ENCODE data around the gene E2F3.
A peak's percentile ranks its signal among the peaks of the same experiment; 100 is the strongest.

The E2F3 gene

GRCh38 chr6:20375436-20375835 is 26.2 kb upstream of the E2F3 start:
- Histone ChIP-seq H3K4me1 (ENCODE audit: low read depth, poor library complexity, severe bottlenecking) (peaks cover 17% of the 10 kb centered on the region), H2AFZ (ENCODE audit: low read depth) (no peak overlapping the region), H3K36me3 (ENCODE audit: insufficient read depth) (no peaks in the 10 kb centered on the region), H3K27ac (no peak overlapping the region), H4K20me1 (ENCODE audit: insufficient read depth) (no peaks in the 10 kb centered on the region), H3K79me2 (ENCODE audit: insufficient read depth, low read depth) (no peaks in the 10 kb centered on the region), H3K27me3 (ENCODE audit: insufficient read depth, low read depth) (no peaks in the 10 kb centered on the region), H3K4me2 (no peak overlapping the region), H3K4me3 (IDR thresholded peaks at IDR 0.05; ENCODE audit: insufficient read depth, low read depth, low read length) (no peak overlapping the region), H3K9ac (no peak overlapping the region)
- no peak for TF ChIP-seq CTCF (conservative IDR thresholded peaks at IDR 0.05; ENCODE audit: low read depth, low read length)

DNA sequence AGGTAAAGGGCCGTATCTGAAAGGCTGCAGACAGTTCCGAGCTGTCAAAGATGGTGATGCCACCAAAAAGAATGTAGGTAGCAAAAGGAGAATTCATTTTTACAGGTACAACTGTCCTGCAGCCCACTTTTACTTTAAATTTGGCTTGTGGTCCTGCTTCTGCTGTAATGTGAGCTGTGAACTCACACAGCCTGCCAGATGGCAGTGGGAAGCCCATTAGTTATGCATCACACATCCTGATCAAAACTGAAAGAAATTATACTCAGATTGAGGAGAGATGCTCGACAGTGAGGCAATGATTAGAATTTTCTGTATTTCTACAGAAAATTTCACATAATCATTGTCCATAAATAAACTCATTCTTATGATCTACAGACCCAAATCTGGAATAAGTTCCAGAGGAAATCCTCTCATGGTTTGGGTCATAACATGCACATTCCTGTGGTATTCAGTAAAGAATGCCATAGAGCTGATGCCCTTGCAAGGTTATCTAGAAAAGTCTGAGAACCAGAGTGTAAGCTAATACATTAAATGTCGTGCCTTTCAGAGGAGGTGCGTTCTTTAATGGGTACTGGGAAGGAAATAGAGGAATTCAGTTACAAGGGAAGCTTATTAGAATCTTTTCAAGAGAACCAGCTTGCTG is 23.9 kb upstream of the E2F3 start:
- no peak overlapping the region for H3K9ac ChIP-seq
- no peaks in the 10 kb centered on the region for H3K27me3 ChIP-seq (ENCODE audit: insufficient read depth, low read depth)
- H3K36me3 ChIP-seq (ENCODE audit: insufficient read depth), result no peaks in the 10 kb centered on the region
- no peak overlapping the region for H2AFZ ChIP-seq (ENCODE audit: low read depth)
- H3K27ac ChIP-seq, result no peak overlapping the region; the same call in 1 of the 2 replicates
- no peaks in the 10 kb centered on the region for H3K79me2 ChIP-seq (ENCODE audit: insufficient read depth, low read depth)
- peak overlapping the region; percentile 42; the same call in 1 of the 2 replicates for H3K4me2 ChIP-seq
- H4K20me1 ChIP-seq (ENCODE audit: insufficient read depth), result no peaks in the 10 kb centered on the region
- no peak overlapping the region for H3K4me3 ChIP-seq (IDR thresholded peaks at IDR 0.05; ENCODE audit: insufficient read depth, low read depth, low read length)
- TF ChIP-seq CTCF (conservative IDR thresholded peaks at IDR 0.05; ENCODE audit: low read depth, low read length), result no peak
- H3K4me1 ChIP-seq (ENCODE audit: low read depth, poor library complexity, severe bottlenecking), result peaks cover 17% of the 10 kb centered on the region

- H3K9ac ChIP-seq, result no peak overlapping the region
- no peaks in the 10 kb centered on the region for H3K36me3 ChIP-seq (ENCODE audit: insufficient read depth)
- no peak overlapping the region for H3K27ac ChIP-seq
- H3K4me3 ChIP-seq (IDR thresholded peaks at IDR 0.05; ENCODE audit: insufficient read depth, low read depth, low read length), result no peak overlapping the region
- no peak overlapping the region for H3K4me2 ChIP-seq
- no peaks in the 10 kb centered on the region for H3K27me3 ChIP-seq (ENCODE audit: insufficient read depth, low read depth)
- H3K4me1 ChIP-seq (ENCODE audit: low read depth, poor library complexity, severe bottlenecking), result peaks cover 17% of the 10 kb centered on the region
- H4K20me1 ChIP-seq (ENCODE audit: insufficient read depth), result no peaks in the 10 kb centered on the region
- H2AFZ ChIP-seq (ENCODE audit: low read depth), result no peak overlapping the region
- no peaks in the 10 kb centered on the region for H3K79me2 ChIP-seq (ENCODE audit: insufficient read depth, low read depth)
- TF ChIP-seq CTCF (conservative IDR thresholded peaks at IDR 0.05; ENCODE audit: low read depth, low read length), result no peak
Observed at GRCh38 chr6:20379231-20379630, 22.4 kb upstream of the E2F3 start.

GRCh38 chr6:20386218-20386617 is 15.5 kb upstream of the E2F3 start:
- Histone ChIP-seq H3K27me3 (ENCODE audit: insufficient read depth, low read depth) (no peaks in the 10 kb centered on the region), H3K4me3 (IDR thresholded peaks at IDR 0.05; ENCODE audit: insufficient read depth, low read depth, low read length) (no peak overlapping the region), H3K4me1 (ENCODE audit: low read depth, poor library complexity, severe bottlenecking) (no peaks in the 10 kb centered on the region), H3K4me2 (no peak overlapping the region), H3K27ac (no peak overlapping the region), H3K9ac (no peak overlapping the region), H2AFZ (ENCODE audit: low read depth) (no peak overlapping the region), H3K79me2 (ENCODE audit: insufficient read depth, low read depth) (no peaks in the 10 kb centered on the region), H4K20me1 (ENCODE audit: insufficient read depth) (no peaks in the 10 kb centered on the region), H3K36me3 (ENCODE audit: insufficient read depth) (no peaks in the 10 kb centered on the region)
- TF ChIP-seq CTCF (conservative IDR thresholded peaks at IDR 0.05; ENCODE audit: low read depth, low read length), result no peak
